ENCODE measurements around the gene CD7.

DNA sequence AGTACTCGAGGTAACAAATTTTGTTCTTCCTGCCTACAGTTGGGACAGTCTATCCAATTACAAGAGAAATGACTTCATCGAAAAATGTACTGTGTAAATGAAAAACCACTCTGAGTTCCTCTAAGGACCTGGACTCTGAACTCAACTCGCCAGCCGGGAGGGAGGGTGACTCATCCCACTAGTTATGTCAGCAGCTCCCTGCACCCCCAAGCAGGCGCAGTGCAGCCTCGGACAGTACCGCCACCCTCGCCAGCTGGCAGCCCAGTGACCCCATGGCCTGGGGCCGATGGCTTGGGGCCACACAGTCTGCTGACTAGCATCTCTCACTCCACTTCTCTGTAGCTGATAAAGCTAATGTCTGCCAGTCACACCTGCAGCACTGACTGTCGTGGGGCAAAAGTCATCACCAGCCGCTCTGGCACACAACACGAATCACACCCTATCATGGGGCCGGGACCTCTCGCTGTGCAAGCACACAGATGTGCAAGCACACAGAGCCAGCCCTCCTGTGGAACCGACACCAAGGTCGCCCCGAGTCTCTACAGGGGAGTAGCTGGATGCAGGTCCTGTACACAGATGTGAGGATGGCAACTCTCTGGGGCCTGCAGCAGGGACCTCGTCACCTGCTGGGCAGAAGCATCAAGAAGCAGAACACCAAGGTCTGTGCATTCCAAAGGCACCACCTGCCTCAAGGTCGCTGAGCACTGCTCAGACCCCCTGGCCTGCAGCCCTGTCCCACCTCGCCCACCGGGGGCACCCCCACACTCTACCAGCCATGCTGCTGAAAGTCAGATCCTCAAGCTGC lies 49.6 kb downstream of the CD7 start:
- TF ChIP-seq, protein P1, sequence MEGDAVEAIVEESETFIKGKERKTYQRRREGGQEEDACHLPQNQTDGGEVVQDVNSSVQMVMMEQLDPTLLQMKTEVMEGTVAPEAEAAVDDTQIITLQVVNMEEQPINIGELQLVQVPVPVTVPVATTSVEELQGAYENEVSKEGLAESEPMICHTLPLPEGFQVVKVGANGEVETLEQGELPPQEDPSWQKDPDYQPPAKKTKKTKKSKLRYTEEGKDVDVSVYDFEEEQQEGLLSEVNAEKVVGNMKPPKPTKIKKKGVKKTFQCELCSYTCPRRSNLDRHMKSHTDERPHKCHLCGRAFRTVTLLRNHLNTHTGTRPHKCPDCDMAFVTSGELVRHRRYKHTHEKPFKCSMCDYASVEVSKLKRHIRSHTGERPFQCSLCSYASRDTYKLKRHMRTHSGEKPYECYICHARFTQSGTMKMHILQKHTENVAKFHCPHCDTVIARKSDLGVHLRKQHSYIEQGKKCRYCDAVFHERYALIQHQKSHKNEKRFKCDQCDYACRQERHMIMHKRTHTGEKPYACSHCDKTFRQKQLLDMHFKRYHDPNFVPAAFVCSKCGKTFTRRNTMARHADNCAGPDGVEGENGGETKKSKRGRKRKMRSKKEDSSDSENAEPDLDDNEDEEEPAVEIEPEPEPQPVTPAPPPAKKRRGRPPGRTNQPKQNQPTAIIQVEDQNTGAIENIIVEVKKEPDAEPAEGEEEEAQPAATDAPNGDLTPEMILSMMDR (IDR thresholded peaks at IDR 0.05; ENCODE audit: low read depth, low read length), result no peak
- TF ChIP-seq EZH2phosphoT487 (IDR thresholded peaks at IDR 0.05; ENCODE audit: low read depth), result no peak
